ENCODE results near the gene PLD4.
"Not testable (repeated sequence)": the region's sequence is repeated elsewhere in the genome, so short reads cannot be mapped to it uniquely, and the experiment has no call there.

The PLD4 gene

GRCh38 chr14:104939666-104940410, 15.2 kb downstream of the PLD4 start:
- no peak for DNase-seq

GRCh38 chr14:104940526-104941150, 16.0 kb downstream of the PLD4 start:
- no peak for DNase-seq

GRCh38 chr14:104941508-104942365, 17.1 kb downstream of the PLD4 start:
- DNase-seq: no peak

GRCh38 chr14:104942586-104942985, 17.9 kb downstream of the PLD4 start:
- DNase-seq: no peak

GRCh38 chr14:104943216-104944015, 18.7 kb downstream of the PLD4 start:
- not testable (repeated sequence) for DNase-seq

GRCh38 chr14:104944016-104944308, 19.3 kb downstream of the PLD4 start:
- DNase-seq: not testable (repeated sequence)

GRCh38 chr14:104944436-104945205, 19.9 kb downstream of the PLD4 start:
- DNase-seq: not testable (repeated sequence)

GRCh38 chr14:104945266-104945665, 20.6 kb downstream of the PLD4 start:
- not testable (repeated sequence) for DNase-seq

- not testable (repeated sequence) for DNase-seq
Measured at GRCh38 chr14:104945986-104946965, 21.6 kb downstream of the PLD4 start.

GRCh38 chr14:104947201-104947600, 22.5 kb downstream of the PLD4 start:
- DNase-seq: not testable (repeated sequence)

- DNase-seq: not testable (repeated sequence)
Measured at GRCh38 chr14:104947881-104948735, 23.4 kb downstream of the PLD4 start.

- DNase-seq: no peak
Measured at GRCh38 chr14:104948736-104949031, 24.0 kb downstream of the PLD4 start.

GRCh38 chr14:104949406-104949955, 24.8 kb downstream of the PLD4 start:
- not testable (repeated sequence) for DNase-seq

GRCh38 chr14:104950021-104950420, 25.3 kb downstream of the PLD4 start:
- no peak for DNase-seq

GRCh38 chr14:104950701-104951100, 26.0 kb downstream of the PLD4 start:
- not testable (repeated sequence) for DNase-seq

- not testable (repeated sequence) for DNase-seq
Measured at GRCh38 chr14:104951863-104952657, 27.4 kb downstream of the PLD4 start.

GRCh38 chr14:104953097-104953496, 28.4 kb downstream of the PLD4 start:
- DNase-seq: no peak
